ENCODE measurements around the gene ABCB8.

DNA sequence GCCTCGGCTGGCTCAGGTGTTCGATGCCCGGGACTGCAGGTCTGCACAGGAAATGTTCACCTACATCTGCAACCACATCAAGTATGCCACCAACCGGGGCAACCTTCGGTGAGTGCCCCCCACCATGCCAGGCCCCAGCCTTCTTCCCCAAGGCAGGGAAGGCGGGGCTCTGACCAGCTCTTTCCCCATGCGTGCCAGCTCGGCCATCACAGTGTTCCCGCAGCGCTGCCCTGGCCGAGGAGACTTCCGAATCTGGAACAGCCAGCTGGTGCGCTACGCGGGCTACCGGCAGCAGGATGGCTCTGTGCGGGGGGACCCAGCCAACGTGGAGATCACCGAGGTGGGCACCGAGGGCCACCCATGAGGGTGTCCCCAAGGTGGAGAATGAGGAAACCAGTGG is 29.9 kb upstream of the ABCB8 start:
- TF ChIP-seq EZH2phosphoT487 (IDR thresholded peaks at IDR 0.05; ENCODE audit: borderline replicate concordance, low read depth) (no peak), YY1 (IDR thresholded peaks at IDR 0.05; ENCODE audit: low read depth) (no peak), SIN3A (IDR thresholded peaks at IDR 0.05; ENCODE audit: borderline replicate concordance, low read depth, low read length) (no peak), RAD21 (IDR thresholded peaks at IDR 0.05; ENCODE audit: low read length) (no peak), POLR2AphosphoS5 (IDR thresholded peaks at IDR 0.05; ENCODE audit: low read depth, low read length) (no peak), NRF1 (IDR thresholded peaks at IDR 0.05; ENCODE audit: low read depth, low read length) (no peak), SMC3 (IDR thresholded peaks at IDR 0.05; ENCODE audit: low read depth, low read length) (no peak), TEAD4 (IDR thresholded peaks at IDR 0.05; ENCODE audit: borderline replicate concordance, insufficient read depth) (no peak), FOXJ3 (CRISPR knock-in tag; IDR thresholded peaks at IDR 0.05) (no peak), GABPA (IDR thresholded peaks at IDR 0.05; ENCODE audit: low read depth) (no peak), JUND (IDR thresholded peaks at IDR 0.05) (no peak)
- TF ChIP-seq, protein P1, sequence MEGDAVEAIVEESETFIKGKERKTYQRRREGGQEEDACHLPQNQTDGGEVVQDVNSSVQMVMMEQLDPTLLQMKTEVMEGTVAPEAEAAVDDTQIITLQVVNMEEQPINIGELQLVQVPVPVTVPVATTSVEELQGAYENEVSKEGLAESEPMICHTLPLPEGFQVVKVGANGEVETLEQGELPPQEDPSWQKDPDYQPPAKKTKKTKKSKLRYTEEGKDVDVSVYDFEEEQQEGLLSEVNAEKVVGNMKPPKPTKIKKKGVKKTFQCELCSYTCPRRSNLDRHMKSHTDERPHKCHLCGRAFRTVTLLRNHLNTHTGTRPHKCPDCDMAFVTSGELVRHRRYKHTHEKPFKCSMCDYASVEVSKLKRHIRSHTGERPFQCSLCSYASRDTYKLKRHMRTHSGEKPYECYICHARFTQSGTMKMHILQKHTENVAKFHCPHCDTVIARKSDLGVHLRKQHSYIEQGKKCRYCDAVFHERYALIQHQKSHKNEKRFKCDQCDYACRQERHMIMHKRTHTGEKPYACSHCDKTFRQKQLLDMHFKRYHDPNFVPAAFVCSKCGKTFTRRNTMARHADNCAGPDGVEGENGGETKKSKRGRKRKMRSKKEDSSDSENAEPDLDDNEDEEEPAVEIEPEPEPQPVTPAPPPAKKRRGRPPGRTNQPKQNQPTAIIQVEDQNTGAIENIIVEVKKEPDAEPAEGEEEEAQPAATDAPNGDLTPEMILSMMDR (IDR thresholded peaks at IDR 0.05), result no peak
- TF ChIP-seq, protein P2, sequence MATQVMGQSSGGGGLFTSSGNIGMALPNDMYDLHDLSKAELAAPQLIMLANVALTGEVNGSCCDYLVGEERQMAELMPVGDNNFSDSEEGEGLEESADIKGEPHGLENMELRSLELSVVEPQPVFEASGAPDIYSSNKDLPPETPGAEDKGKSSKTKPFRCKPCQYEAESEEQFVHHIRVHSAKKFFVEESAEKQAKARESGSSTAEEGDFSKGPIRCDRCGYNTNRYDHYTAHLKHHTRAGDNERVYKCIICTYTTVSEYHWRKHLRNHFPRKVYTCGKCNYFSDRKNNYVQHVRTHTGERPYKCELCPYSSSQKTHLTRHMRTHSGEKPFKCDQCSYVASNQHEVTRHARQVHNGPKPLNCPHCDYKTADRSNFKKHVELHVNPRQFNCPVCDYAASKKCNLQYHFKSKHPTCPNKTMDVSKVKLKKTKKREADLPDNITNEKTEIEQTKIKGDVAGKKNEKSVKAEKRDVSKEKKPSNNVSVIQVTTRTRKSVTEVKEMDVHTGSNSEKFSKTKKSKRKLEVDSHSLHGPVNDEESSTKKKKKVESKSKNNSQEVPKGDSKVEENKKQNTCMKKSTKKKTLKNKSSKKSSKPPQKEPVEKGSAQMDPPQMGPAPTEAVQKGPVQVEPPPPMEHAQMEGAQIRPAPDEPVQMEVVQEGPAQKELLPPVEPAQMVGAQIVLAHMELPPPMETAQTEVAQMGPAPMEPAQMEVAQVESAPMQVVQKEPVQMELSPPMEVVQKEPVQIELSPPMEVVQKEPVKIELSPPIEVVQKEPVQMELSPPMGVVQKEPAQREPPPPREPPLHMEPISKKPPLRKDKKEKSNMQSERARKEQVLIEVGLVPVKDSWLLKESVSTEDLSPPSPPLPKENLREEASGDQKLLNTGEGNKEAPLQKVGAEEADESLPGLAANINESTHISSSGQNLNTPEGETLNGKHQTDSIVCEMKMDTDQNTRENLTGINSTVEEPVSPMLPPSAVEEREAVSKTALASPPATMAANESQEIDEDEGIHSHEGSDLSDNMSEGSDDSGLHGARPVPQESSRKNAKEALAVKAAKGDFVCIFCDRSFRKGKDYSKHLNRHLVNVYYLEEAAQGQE (IDR thresholded peaks at IDR 0.05; ENCODE audit: low read depth, low read length), result no peak
- TF ChIP-seq, protein P3, sequence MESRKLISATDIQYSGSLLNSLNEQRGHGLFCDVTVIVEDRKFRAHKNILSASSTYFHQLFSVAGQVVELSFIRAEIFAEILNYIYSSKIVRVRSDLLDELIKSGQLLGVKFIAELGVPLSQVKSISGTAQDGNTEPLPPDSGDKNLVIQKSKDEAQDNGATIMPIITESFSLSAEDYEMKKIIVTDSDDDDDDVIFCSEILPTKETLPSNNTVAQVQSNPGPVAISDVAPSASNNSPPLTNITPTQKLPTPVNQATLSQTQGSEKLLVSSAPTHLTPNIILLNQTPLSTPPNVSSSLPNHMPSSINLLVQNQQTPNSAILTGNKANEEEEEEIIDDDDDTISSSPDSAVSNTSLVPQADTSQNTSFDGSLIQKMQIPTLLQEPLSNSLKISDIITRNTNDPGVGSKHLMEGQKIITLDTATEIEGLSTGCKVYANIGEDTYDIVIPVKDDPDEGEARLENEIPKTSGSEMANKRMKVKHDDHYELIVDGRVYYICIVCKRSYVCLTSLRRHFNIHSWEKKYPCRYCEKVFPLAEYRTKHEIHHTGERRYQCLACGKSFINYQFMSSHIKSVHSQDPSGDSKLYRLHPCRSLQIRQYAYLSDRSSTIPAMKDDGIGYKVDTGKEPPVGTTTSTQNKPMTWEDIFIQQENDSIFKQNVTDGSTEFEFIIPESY (IDR thresholded peaks at IDR 0.05; ENCODE audit: borderline replicate concordance, low read depth), result no peak

All from SK-N-SH (cell line).